Stimulated activated CD8-positive, alpha-beta memory T cell treated with anti-CD3 and anti-CD28 coated beads, Interleukin-15, amount 100 ng/mL, for 24 hours (primary cell): ENCODE measurements around the gene GALNS.
"Not testable (repeated sequence)": the region's sequence is repeated elsewhere in the genome, so short reads cannot be mapped to it uniquely, and the experiment has no call there.

Source experiments
- DNase-seq: peaks from one replicate; pipeline ENCODE4 v3.0.0-alpha.2; 2020; ENCODE audit warnings: low read depth

Gene GALNS

DNA sequence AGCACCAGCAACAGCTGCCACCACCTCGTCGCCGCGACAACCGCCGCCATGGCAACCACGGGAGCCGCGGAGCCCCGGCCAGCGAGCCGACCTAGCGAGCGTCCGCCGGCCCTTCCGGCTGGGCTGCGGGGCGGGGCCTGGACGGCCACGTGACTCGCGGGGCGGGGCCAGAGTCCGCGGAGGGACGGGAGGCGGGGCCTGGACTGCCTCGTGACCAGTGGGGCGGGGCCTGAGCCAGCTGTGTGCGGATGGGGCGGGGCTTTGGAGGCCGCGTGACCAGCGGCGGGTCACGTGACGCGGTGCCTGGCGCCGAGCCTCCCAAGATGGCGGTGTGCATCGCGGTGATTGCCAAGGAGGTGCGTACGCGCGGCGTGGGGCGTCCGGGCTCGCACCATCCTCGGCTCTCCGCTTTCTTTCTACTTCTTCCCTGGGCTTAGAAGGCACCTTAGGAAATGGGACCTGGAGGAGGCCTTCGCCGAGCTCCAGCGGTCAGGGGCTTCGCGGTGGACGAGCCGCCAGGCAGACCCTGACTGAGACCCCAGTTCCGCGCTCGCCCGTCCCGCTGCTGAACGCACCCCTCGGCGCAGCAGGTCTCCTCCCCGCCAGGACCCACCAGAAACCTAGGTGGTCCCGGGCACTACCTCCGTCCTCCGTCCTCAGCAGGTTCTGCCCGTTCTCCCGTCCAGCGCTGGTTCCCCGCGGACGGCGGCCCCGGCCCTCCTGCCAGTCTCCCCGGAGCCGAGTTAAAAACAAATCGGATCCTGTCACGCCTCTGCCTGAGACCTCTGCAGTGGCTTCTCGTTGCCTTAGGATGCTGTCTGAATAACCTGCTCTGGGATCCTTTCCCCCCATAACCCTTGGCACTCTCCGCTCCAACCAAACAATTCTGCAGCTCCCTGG, at the start of gene GALNS, which contains the start of gene TRAPPC2L:
Gene GALNS, minus strand, starts transcription at position 120 of the 900 bp plus-strand sequence. Its CDS starts 70 bp downstream, at position 50.
Gene TRAPPC2L, plus strand, starts transcription at position 300 of the 900 bp plus-strand sequence. Its CDS starts 24 bp downstream, at position 324.
- DNase-seq: peak; percentile 99

DNA sequence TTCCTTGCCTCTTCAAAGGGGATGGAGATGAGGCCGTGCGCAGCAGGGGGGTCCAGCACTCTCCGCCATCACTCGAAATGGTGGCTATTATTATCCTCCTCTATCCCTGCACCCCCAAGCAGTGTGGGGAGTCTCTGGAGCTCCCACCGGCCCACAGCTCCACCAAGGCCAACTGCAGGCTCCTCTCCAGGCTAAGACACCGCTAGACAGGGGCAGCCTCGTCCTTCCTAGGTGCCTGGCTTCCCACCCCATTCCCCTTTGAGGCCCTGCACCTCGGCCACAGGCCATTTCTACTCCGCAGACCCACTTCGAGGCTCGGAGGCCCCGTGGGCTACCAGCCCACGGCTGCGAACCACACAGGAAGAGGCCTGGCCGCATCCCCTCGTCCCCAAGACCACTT, 49.3 kb upstream of the GALNS start:
- no peak for DNase-seq

DNA sequence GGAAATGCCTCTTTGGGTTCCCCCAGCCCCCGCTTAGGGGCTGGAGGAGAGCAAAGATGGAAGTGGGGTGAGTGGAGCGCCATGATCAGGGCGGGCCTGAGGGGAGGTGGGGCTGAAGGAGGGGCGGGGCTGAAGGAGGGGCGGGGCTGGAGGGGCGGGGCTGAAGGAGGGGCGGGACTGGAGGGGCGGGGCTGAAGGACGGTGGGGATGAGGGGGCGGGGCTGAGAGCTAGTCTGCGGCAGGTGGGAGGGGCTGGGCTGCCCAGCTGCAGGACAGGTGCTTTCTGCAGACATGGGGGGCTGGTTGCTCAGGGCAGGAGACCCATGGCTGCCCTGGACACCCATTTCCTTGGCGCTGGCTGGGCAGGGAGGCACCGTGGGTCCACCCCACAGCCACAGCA, 48.8 kb upstream of the GALNS start:
- DNase-seq: no peak

GRCh38 chr16:88904676-88905365, 48.1 kb upstream of the GALNS start:
- DNase-seq: no peak

GRCh38 chr16:88903267-88903666, 46.5 kb upstream of the GALNS start:
- DNase-seq: no peak

DNA sequence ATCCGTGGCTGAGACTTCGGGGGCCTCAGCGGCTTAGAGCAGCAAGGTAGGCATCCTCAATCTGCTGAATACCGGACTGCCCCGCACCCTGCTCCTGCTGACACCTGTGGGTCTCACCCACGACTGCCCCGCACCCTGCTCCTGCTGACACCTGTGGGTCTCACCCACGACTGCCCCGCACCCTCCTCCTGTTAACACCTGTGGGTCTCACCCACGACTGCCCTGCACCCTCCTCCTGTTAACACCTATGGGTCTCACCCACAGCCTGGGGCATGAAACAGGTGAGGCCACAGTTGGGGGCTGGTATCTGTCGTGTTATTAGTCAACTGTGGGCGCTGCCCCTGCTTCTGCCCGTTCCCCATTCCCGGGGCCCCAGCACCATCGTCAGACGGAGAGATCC, 46.0 kb upstream of the GALNS start:
- DNase-seq: no peak

DNA sequence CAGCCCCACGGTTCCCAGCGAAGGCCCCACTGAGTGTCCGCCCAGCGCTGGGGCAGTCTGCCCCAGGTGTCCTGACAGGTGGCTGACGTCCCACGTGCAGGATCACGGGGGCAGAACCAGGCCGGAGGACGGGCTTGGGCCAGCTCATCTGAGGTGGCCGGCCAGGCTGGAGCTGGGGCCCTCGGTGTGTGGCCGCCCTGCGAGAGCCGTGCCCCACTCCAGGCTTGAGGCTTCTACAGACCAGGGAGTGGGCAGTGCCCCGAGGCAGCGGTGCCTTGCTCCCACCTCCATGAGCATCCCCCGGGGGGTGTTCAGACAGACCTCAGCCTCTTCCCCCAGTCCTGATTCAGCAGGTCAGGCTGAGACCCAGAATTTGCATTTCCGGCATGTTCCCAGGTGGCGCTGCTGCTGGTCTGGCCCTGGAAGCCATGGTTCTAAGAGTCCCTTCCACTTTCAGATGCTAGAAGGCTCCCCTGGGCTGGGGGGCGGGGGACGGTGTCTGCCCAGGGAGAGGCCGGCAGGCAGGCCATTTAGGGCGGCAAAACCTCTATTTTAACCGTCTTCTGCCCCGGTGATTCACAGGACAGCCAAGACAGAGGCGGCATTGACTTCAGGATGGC, 45.1 kb upstream of the GALNS start:
- no peak for DNase-seq

GRCh38 chr16:88900662-88901052, 43.9 kb upstream of the GALNS start:
- no peak for DNase-seq

DNA sequence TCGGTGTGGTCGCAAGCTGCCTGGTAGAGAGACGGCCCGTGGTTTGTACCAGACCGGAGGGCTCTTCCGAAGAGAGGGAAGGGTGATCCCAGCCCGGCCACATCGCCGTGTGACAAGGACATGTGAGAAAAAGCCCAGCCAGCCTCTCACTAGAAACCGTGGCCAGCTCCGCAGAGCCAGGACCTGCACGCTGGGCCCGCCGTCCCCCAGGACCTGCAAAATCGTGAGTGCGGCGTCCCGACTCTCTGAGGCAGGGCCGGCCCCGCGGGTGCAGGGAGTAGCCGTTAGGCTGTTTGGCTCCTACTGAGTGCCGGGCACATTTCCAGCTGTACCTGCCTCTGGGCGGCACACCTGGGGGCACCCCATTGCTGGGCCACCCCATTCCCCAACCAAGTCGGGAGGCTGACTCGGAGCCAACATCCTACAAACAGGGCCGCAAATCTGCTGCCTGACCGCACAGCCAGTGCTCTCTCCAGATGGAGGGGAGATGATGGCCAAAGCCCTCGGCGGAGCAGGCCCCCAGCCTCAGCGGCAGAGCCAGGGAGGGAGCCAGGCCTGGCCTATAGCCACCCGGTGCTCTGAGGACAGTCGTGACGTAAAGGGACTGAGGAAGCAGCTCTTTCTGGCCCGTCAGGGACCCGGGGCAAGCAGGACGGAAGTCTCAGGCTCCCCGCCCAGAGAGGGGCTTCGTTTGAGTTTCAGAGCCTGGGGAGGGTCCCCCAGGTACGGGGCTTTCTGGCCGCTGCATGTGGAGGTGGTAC, 43.3 kb upstream of the GALNS start:
- DNase-seq: no peak

DNA sequence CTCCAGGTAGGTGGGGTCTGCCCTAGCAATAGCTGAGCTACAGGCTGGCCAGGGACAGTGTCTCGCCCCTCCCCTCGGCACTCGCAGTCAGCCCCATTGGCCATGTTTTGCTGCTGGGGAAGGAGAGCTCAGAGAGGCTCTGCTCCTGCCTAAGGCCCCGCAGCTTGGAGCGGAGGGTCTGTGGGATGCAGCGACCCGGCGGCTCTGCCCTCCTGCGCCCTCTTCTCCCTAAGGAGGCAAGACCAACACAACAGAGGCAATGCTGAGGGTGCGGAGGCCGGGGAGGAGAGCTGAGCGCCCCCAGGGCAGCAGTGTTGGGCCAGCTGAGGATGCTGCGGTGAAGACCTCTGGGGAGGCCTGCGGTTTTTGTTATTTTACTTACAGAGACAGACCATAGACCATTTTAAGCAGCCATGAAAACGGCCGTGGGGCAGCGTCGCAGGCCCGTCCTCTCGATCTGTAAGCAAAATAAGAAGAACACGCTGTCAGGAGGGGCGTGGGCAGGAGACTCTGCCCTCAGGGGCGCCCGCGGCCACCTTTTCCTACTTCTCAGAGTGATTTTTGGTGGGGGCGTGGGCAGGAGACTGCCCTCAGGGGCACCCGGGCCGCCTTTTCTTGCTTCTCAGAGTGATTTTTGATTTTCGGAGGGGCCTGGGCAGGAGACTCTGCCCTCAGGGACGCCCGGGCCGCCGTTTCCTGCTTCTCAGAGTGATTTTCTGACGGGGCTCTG, 41.1 kb upstream of the GALNS start:
- no peak for DNase-seq

DNA sequence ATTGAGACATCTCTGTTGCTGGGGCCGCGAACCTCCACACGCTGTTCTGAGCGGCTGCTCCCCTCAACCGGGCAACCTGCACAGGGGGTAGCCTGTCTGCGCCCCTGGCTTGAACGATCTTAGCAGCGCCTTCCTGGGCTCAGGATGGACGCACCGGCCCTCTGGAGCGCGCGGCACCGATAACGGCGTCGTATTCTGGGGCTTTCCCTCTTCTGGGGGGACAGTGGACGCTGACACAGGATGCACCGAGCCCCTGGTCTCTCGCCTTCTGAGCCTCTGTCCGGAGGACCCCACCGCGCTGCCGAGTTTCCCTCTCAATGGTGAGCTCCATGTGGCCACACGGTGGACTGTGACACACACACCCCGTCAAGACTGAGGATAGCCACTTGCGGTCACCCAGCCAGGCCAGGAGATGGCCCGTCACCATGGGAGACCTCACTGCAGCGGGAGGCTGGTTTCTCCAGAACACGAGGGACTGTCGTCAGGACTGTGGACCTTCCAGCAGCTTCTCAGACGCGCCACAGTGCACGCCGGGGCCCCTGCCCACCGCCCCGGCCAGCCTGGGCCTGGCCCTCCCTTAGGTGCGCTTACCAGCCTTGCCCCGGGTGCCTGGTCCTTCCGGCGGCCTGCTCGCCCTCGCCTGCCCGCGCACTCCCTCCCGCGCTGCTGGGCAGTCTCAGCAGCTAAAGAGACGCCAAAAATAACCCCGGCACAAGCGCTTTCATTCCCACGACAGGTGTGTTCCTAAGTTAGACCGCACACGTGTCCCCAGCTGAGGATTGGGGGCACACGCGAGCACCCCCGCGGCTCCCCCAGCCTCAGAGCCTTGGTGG, 39.7 kb upstream of the GALNS start:
- no peak for DNase-seq

DNA sequence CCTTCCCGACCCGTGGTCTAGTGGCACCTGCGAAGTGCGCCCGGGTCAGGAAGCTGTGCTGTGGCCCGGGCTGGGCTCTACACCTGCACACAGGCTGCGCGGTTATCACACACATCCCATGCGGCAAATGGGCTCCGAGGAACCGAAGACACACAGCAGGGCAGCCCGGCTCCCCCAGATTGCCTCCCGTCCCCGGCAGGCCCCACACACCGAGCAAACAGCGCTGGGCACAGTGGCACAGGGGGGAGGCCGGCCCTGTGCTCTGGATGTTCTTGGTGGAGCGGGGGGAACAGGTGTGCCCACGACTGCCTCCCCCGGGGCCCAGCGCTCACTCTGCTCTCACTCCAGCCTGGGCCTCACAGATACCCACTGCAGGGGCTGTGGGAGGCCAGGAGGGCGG, 38.6 kb upstream of the GALNS start:
- DNase-seq: no peak

GRCh38 chr16:88894681-88895300, 38.0 kb upstream of the GALNS start:
- no peak for DNase-seq

DNA sequence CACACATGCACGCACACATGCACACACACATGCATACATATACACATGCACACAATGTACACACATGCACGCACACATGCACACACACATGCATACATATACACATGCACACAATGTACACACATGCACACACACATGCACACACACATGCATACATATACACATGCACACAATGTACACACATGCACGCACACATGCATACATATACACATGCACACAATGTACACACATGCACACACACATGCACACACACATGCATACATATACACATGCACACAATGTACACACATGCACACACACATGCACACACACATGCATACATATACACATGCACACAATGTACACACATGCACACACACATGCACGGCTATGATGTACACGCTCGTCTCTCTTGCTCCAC, 37.5 kb upstream of the GALNS start:
- not testable (repeated sequence) for DNase-seq

GRCh38 chr16:88893127-88893968, 36.6 kb upstream of the GALNS start:
- no peak for DNase-seq

- no peak for DNase-seq
These were observed 35.3 kb upstream of the GALNS start for GRCh38 chr16:88892065-88892464.

GRCh38 chr16:88891083-88891482, 34.3 kb upstream of the GALNS start:
- no peak for DNase-seq

DNA sequence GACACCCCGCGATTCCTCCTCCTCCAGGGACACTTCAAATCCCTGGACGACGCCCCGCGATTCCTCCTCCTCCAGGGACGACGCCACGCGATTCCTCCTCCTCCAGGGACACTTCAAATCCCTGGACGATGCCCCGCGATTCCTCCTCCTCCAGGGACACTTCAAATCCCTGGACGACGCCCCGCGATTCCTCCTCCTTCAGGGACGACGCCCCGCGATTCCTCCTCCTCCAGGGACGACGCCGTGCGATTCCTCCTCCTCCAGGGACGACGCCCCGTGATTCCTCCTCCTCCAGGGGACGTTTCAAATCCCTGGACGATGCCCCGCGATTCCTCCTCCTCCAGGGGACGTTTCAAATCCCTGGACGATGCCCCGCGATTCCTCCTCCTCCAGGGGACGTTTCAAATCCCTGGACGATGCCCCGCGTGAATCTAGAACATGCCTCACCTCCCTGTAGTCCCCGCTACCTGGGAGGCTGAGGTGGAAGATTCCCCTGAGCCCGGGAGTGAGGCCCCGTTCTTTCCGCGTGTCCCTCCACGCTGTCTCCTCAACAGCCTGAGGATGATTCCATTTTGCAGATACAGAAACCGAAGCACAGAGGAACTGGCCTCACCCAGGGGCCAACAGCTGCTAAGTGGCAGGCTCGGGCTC, 33.1 kb upstream of the GALNS start:
- DNase-seq: not testable (repeated sequence)
